HepG2 (cell line): ENCODE measurements around the gene KLF6. TPM values are rescaled to one million over a fixed set of nuclear protein-coding genes. Genes with fewer than 3 reads are reported as not detected.

Experiments used
- ETV5 ChIP-seq: IDR thresholded peaks from 2 replicates; pipeline ENCODE4 v1.6.1; 2018; ENCODE audit warnings: missing biosample characterization, missing genetic modification reagents, inconsistent platforms, borderline replicate concordance
- HMGXB3 ChIP-seq: sonication (generic); formaldehyde crosslinking; IDR thresholded peaks from 2 replicates; pipeline ENCODE4 v1.4.0; 2020; ENCODE audit warnings: missing genetic modification reagents, borderline replicate concordance
- IKZF1 ChIP-seq: fragments of 450-650 bp; IDR thresholded peaks from 2 replicates; pipeline ENCODE4 v1.7.1; 2016
- KLF16 ChIP-seq, 2 experiments: sonication (generic) in 1 of 2; formaldehyde crosslinking in 1 of 2; IDR thresholded peaks; 2 replicates each; pipeline versions ENCODE4 v1.6.1 to v1.8.0; 2016 to 2023; ENCODE audit warnings: missing genetic modification reagents in 2 of 2, missing compliant biosample characterization in 1 of 2
- MAFF ChIP-seq: IDR thresholded peaks from 2 replicates; pipeline ENCODE4 v1.6.1; 2011; ENCODE audit warnings: low read depth, low read length, improper control_type of control experiment
- MXD4 ChIP-seq: IDR thresholded peaks from 2 replicates; pipeline ENCODE4 v1.6.1; 2016; ENCODE audit warnings: mild to moderate bottlenecking, missing biosample characterization, missing genetic modification reagents
- NR2C2 ChIP-seq: sonication (generic); formaldehyde crosslinking; IDR thresholded peaks from 2 replicates; pipeline ENCODE4 v1.4.0; 2020; ENCODE audit warnings: missing genetic modification reagents, mild to moderate bottlenecking, moderate library complexity, borderline replicate concordance
- RBM22 ChIP-seq: fragments of 200-400 bp; formaldehyde crosslinking; optimal IDR thresholded peaks from 2 replicates; pipeline ENCODE3; 2017; ENCODE audit warnings: mild to moderate bottlenecking, low read length, moderate library complexity
- SMARCE1 ChIP-seq: fragments of 450-650 bp; IDR thresholded peaks from 2 replicates; pipeline ENCODE4 v1.6.1; 2017; ENCODE audit warnings: borderline replicate concordance
- SNRNP70 ChIP-seq: fragments of 200-400 bp; formaldehyde crosslinking; IDR thresholded peaks from 2 replicates; pipeline ENCODE4 v1.6.1; 2017; ENCODE audit warnings: mild to moderate bottlenecking, low read depth, low read length, moderate library complexity
- SYNCRIP ChIP-seq: fragments of 200-400 bp; formaldehyde crosslinking; IDR thresholded peaks from 2 replicates; pipeline ENCODE4 v1.6.1; 2018; ENCODE audit warnings: mild to moderate bottlenecking, low read depth, low read length; ENCODE audit not compliant: insufficient read depth
- TARDBP ChIP-seq: sonication (generic); formaldehyde crosslinking; IDR thresholded peaks from 2 replicates; pipeline ENCODE4 v1.8.0; 2022; ENCODE audit warnings: mild to moderate bottlenecking, missing genetic modification reagents
- TBX2 ChIP-seq: sonication (generic); formaldehyde crosslinking; IDR thresholded peaks from 2 replicates; pipeline ENCODE4 v1.5.0; 2020; ENCODE audit warnings: missing genetic modification reagents, mild to moderate bottlenecking, borderline replicate concordance
- THAP7 ChIP-seq: sonication (generic); formaldehyde crosslinking; IDR thresholded peaks from 2 replicates; pipeline ENCODE4 v1.8.1; 2023; ENCODE audit warnings: mild to moderate bottlenecking, missing genetic modification reagents
- U2AF1 ChIP-seq: fragments of 200-400 bp; formaldehyde crosslinking; optimal IDR thresholded peaks from 2 replicates; pipeline ENCODE3; 2017; ENCODE audit warnings: mild to moderate bottlenecking, low read depth, low read length
- ZNF264 ChIP-seq: sonication (generic); formaldehyde crosslinking; IDR thresholded peaks from 2 replicates; pipeline ENCODE4 v1.4.0; 2020; ENCODE audit warnings: missing genetic modification reagents
- ZNF326 ChIP-seq: sonication (generic); formaldehyde crosslinking; IDR thresholded peaks from 2 replicates; pipeline ENCODE4 v1.4.0; 2020; ENCODE audit warnings: missing genetic modification reagents, borderline replicate concordance
- ZNF564 ChIP-seq: sonication (generic); formaldehyde crosslinking; IDR thresholded peaks from 2 replicates; pipeline ENCODE4 v1.8.1; 2023; ENCODE audit warnings: mild to moderate bottlenecking, missing genetic modification reagents
- ZNF75D ChIP-seq: sonication (generic); formaldehyde crosslinking; IDR thresholded peaks from 2 replicates; pipeline ENCODE4 v1.8.1; 2023; ENCODE audit warnings: missing genetic modification reagents, mild to moderate bottlenecking, borderline replicate concordance
- polyA plus RNA-seq, 8 experiments: library from polyadenylated mRNA; depleted of rRNA in 3 of 8; stranded (reverse) in 7 of 8; unstranded in 1 of 8; fragments of >200 nt; fragmentation: Illumina TruSeq in 4 of 8; extraction: Trizol in 4 of 8; gene quantifications; 2 replicates each; pipeline versions ENCODE4 v1.2.1 to v1.2.3, GENCODE V29; 2011 to 2016; ENCODE audit warnings: low read depth in 4 of 8, missing spikeins in 1 of 8, mixed read lengths in 1 of 8; ENCODE audit not compliant: insufficient read depth in 1 of 8
- total RNA-seq, 5 experiments: library from RNA; depleted of rRNA; stranded (reverse); fragments of >200 nt; fragmentation: Illumina TruSeq; extraction: Trizol; gene quantifications; 2 replicates each; pipeline ENCODE4 v1.2.3, GENCODE V29; 2016; ENCODE audit warnings: low read depth in 1 of 5
- TF ChIP-seq, protein P1 (sequence below): sonication (generic); formaldehyde crosslinking; IDR thresholded peaks from 2 replicates; pipeline ENCODE4 v1.5.1; 2020; ENCODE audit warnings: missing genetic modification reagents, mild to moderate bottlenecking, borderline replicate concordance
- TF ChIP-seq, protein P2 (sequence below): sonication (generic); formaldehyde crosslinking; IDR thresholded peaks from 2 replicates; pipeline ENCODE4 v1.4.0; 2020; ENCODE audit warnings: mild to moderate bottlenecking, missing genetic modification reagents

KLF6 gene
- total and polyA plus RNA-seq, 2 of the 13 experiments (the other 11 are each of a cell fraction or from before 2014, with no cell fraction given): 27.0 to 71.9 TPM

- no peak for TF ChIP-seq IKZF1
- TF ChIP-seq NR2C2 (CRISPR knock-in tag): 0 out of 2 replicates have a peak, but pooled peaks have one; percentile 7
- TF ChIP-seq MXD4: no peak
- peak; percentile 29; the same call in 1 of the 2 replicates for TF ChIP-seq ETV5 (CRISPR knock-in tag)
- TF ChIP-seq HMGXB3 (CRISPR knock-in tag): no peak
- no peak for TF ChIP-seq SNRNP70
- TF ChIP-seq, protein P1, sequence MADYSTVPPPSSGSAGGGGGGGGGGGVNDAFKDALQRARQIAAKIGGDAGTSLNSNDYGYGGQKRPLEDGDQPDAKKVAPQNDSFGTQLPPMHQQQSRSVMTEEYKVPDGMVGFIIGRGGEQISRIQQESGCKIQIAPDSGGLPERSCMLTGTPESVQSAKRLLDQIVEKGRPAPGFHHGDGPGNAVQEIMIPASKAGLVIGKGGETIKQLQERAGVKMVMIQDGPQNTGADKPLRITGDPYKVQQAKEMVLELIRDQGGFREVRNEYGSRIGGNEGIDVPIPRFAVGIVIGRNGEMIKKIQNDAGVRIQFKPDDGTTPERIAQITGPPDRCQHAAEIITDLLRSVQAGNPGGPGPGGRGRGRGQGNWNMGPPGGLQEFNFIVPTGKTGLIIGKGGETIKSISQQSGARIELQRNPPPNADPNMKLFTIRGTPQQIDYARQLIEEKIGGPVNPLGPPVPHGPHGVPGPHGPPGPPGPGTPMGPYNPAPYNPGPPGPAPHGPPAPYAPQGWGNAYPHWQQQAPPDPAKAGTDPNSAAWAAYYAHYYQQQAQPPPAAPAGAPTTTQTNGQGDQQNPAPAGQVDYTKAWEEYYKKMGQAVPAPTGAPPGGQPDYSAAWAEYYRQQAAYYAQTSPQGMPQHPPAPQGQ (CRISPR knock-in tag): no peak
- TF ChIP-seq ZNF75D: no peak
- TF ChIP-seq SMARCE1: no peak
- TF ChIP-seq, protein P2, sequence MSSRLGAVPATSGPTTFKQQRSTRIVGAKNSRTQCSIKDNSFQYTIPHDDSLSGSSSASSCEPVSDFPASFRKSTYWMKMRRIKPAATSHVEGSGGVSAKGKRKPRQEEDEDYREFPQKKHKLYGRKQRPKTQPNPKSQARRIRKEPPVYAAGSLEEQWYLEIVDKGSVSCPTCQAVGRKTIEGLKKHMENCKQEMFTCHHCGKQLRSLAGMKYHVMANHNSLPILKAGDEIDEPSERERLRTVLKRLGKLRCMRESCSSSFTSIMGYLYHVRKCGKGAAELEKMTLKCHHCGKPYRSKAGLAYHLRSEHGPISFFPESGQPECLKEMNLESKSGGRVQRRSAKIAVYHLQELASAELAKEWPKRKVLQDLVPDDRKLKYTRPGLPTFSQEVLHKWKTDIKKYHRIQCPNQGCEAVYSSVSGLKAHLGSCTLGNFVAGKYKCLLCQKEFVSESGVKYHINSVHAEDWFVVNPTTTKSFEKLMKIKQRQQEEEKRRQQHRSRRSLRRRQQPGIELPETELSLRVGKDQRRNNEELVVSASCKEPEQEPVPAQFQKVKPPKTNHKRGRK: no peak
- no peak for TF ChIP-seq ZNF326 (CRISPR knock-in tag)
- TF ChIP-seq RBM22: peak; percentile 73
- no peak for TF ChIP-seq MAFF
- no peak for TF ChIP-seq ZNF564 (CRISPR knock-in tag)
- no peak for TF ChIP-seq TARDBP (CRISPR knock-in tag)
- TF ChIP-seq ZNF264 (CRISPR knock-in tag): no peak
- TF ChIP-seq THAP7 (CRISPR knock-in tag): no peak
- peak; percentile 50; the same call in 1 of the 2 replicates for TF ChIP-seq TBX2
- peak in 1 of 2 experiments; percentile 59; a peak in 1 of 4 replicates for TF ChIP-seq KLF16 (CRISPR knock-in tag; IDR thresholded peaks at IDR 0.05)
- no peak for TF ChIP-seq U2AF1
- no peak for TF ChIP-seq SYNCRIP
Measured at GRCh38 chr10:3783682-3784432, 1.2 kb downstream of the KLF6 start (continued).
